Gastroesophageal sphincter (tissue), 4 donors: ENCODE data around the gene KCNN4. TPM values are rescaled to one million over a fixed set of nuclear protein-coding genes. Genes with fewer than 3 reads are reported as not detected.
A peak's percentile ranks its signal among the peaks of the same experiment; 100 is the strongest.
"Not testable (repeated sequence)": the region's sequence is repeated elsewhere in the genome, so short reads cannot be mapped to it uniquely, and the experiment has no call there.

Source experiments
- ATAC-seq: fragments of 150-250 bp; one replicate; pipeline ENCODE4 v1.9.1; 2016; ENCODE audit warnings: mild to moderate bottlenecking, moderate library complexity
- H3K27ac ChIP-seq, 4 donors: fragments of 200-600 bp; sonication (generic) in 3 of 4; 1 replicate in 3 of 4; 2 replicates in 1 of 4; pipeline ENCODE4 v1.5.1; 2016 to 2019
- H3K27me3 ChIP-seq: fragments of 200-600 bp; sonication (generic); one replicate; pipeline ENCODE4 v1.5.1; 2019
- H3K36me3 ChIP-seq, 2 donors: fragments of 200-600 bp; sonication (generic); one replicate each; pipeline ENCODE4 v1.5.1; 2019; ENCODE audit warnings: control low read depth in 1 of 2
- H3K4me1 ChIP-seq, 3 donors: fragments of 200-600 bp; sonication (generic); 1 replicate in 2 of 3; 2 replicates in 1 of 3; pipeline ENCODE4 v1.5.1; 2016 to 2019; ENCODE audit warnings: control low read depth in 2 of 3
- H3K4me3 ChIP-seq, 2 donors: fragments of 200-600 bp; sonication (generic); one replicate each; pipeline ENCODE4 v1.5.1; 2019; ENCODE audit warnings: mild to moderate bottlenecking in 1 of 2, moderate library complexity in 1 of 2
- H3K9me3 ChIP-seq, 3 donors: fragments of 200-600 bp; sonication (generic); one replicate each; pipeline ENCODE4 v1.5.1; 2017 to 2019; ENCODE audit warnings: control low read depth in 2 of 3
- CTCF ChIP-seq, 4 experiments: fragments of 200-600 bp in 2 of 4; fragments of 450-650 bp in 2 of 4; sonication (generic) in 1 of 4; IDR thresholded peaks; one replicate each; pipeline ENCODE4 v1.5.1; 2017 to 2019; ENCODE audit warnings: antibody characterized with exemption in 4 of 4, mild to moderate bottlenecking in 2 of 4, moderate library complexity in 2 of 4
- EP300 ChIP-seq: sonication (generic); formaldehyde crosslinking; IDR thresholded peaks from one replicate; pipeline ENCODE4 v1.6.1; 2017; ENCODE audit warnings: antibody characterized with exemption, mild to moderate bottlenecking
- POLR2A ChIP-seq, 2 donors: fragments of 450-650 bp; IDR thresholded peaks; one replicate each; pipeline ENCODE4 v1.6.1; 2017; ENCODE audit warnings: antibody characterized with exemption in 2 of 2, mild to moderate bottlenecking in 2 of 2, moderate library complexity in 1 of 2
- POLR2AphosphoS5 ChIP-seq: sonication (generic); formaldehyde crosslinking; IDR thresholded peaks from one replicate; pipeline ENCODE4 v1.6.1; 2017; ENCODE audit warnings: antibody characterized with exemption
- whole genome bisulfite sequencing, 2 donors: methylation state at CpG; one replicate each; pipeline ENCODE4 v1.1.5; 2018; ENCODE audit warnings: low coverage in 1 of 2; 5-methylcytosine and 5-hydroxymethylcytosine counted together
- total RNA-seq, 4 donors: library from RNA; depleted of rRNA; stranded (reverse); fragments of >200 nt; gene quantifications; one replicate each; pipeline ENCODE4 v1.1.0, GENCODE V29; 2016

Gene KCNN4
- total RNA-seq, 4 donors from 2014 or later: 1.8 to 7.1 (median 3.4) TPM

DNA sequence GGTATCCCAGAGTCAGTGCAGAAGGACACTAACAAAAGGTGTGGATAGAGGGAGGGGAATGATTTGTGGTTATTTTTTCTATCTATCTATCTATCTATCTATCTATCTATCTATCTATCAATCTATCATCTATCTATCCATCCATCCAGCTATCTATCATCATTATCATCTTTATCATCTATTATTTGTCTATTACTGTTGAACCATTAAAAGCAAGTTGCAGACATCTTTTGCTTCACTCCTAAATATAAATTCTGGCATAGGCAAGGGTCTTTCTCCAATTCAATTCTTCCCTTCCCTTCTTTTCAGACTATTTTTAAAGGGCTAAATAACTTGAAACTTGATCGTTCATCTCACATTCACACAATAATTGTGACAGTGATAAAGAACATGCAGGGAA is 31.5 kb upstream of the KCNN4 start:
- no peak for TF ChIP-seq EP300
- TF ChIP-seq POLR2AphosphoS5: no peak
- no peak for TF ChIP-seq POLR2A (IDR thresholded peaks at IDR 0.05)
- no peak for TF ChIP-seq CTCF (IDR thresholded peaks at IDR 0.05)
- Histone ChIP-seq H3K4me3 (no peak overlapping the region), H3K27ac (no peak overlapping the region), H3K4me1 (peaks cover 0 to 14% (median 0%) of the 10 kb centered on the region in 3 donors), H3K9me3 (no peaks in the 10 kb centered on the region), H3K36me3 (no peaks in the 10 kb centered on the region), H3K27me3 (peaks cover 20% of the 10 kb centered on the region)
- ATAC-seq: no peak
- WGBS, 2 donors: 23 to 60% methylated on average over 1 of the region's 1 CpG

- Histone ChIP-seq H3K9me3 (no peaks in the 10 kb centered on the region), H3K4me3 (no peak overlapping the region), H3K4me1 (peaks cover 0 to 14% (median 0%) of the 10 kb centered on the region in 3 donors), H3K27me3 (peaks cover 20% of the 10 kb centered on the region), H3K36me3 (no peaks in the 10 kb centered on the region), H3K27ac (no peak overlapping the region)
- 14 to 17% methylated on average over 1 of the region's 1 CpG for WGBS, 2 donors
- ATAC-seq: no peak
- TF ChIP-seq CTCF (IDR thresholded peaks at IDR 0.05): no peak
- no peak for TF ChIP-seq POLR2A (IDR thresholded peaks at IDR 0.05)
- TF ChIP-seq EP300: no peak
- TF ChIP-seq POLR2AphosphoS5: no peak
Observed at GRCh38 chr19:43811837-43812236, 31.1 kb upstream of the KCNN4 start.

GRCh38 chr19:43809762-43810696 is 29.3 kb upstream of the KCNN4 start:
- Histone ChIP-seq H3K27me3 (peaks cover 20% of the 10 kb centered on the region), H3K9me3 (no peaks in the 10 kb centered on the region), H3K27ac (no peak overlapping the region), H3K36me3 (no peaks in the 10 kb centered on the region), H3K4me3 (no peak overlapping the region), H3K4me1 (peaks cover 0 to 14% (median 0%) of the 10 kb centered on the region in 3 donors)
- WGBS, 2 donors: 9 to 26% methylated on average over 4 to 5 of the region's 8 CpGs
- ATAC-seq: no peak
- TF ChIP-seq POLR2AphosphoS5 (no peak), POLR2A (IDR thresholded peaks at IDR 0.05) (no peak), CTCF (IDR thresholded peaks at IDR 0.05) (peak; percentile 25 to 51 (median 43))

DNA sequence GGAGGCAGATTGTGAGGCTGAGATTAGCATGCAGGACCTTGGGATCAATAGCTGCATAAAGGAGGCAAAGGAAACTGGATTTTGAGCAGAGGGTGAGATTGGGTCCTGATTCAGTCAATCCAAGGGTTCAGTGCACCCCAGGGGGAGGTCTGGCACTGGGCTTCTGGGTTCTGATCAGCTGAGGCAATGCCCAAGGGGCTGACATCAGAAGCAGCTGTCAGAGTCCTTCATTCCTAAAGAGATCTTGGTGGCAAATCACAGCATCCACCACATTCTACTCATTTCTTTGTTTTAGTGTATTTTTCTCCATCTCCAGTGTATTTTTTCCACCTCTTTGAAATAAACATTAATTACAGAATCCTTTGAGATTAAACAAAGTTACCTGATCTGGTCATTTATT is 26.9 kb upstream of the KCNN4 start:
- TF ChIP-seq POLR2AphosphoS5 (no peak), POLR2A (IDR thresholded peaks at IDR 0.05) (no peak), CTCF (IDR thresholded peaks at IDR 0.05) (no peak), EP300 (no peak)
- Histone ChIP-seq H3K9me3 (no peaks in the 10 kb centered on the region), H3K4me3 (no peak overlapping the region), H3K4me1 (peaks cover 0 to 14% (median 0%) of the 10 kb centered on the region in 3 donors), H3K27me3 (peaks cover 20% of the 10 kb centered on the region), H3K36me3 (no peaks in the 10 kb centered on the region), H3K27ac (peak overlapping the region in 2 of 4 donors; percentile 49 to 51)
- ATAC-seq: no peak

DNA sequence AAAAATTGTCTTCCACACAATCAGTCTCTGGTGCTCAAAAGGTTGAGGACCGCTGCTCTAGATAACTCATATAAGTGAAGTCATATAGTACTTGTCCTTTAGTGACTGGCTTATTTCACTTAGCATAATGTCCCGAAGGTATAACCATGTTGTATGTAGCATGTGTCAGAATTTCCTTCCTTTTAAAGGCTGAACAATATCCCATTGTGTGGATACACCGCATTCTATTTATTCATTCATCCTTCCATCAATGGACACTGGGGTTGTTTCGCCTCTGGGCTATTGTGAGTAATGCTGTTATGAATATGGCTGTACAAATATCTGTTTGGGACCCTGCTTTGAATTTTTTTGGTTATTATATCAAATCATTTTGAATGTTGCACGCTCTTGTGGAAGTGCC is 26.1 kb upstream of the KCNN4 start:
- Histone ChIP-seq H3K36me3 (no peaks in the 10 kb centered on the region), H3K4me3 (no peak overlapping the region), H3K27ac (no peak overlapping the region), H3K9me3 (no peaks in the 10 kb centered on the region), H3K4me1 (peaks cover 0 to 14% (median 0%) of the 10 kb centered on the region in 3 donors), H3K27me3 (peaks cover 27% of the 10 kb centered on the region)
- TF ChIP-seq POLR2AphosphoS5 (no peak), CTCF (IDR thresholded peaks at IDR 0.05) (no peak), EP300 (no peak), POLR2A (IDR thresholded peaks at IDR 0.05) (no peak)
- WGBS, 2 donors: 63 to 64% methylated on average over 3 to 5 of the region's 5 CpGs
- ATAC-seq: no peak

DNA sequence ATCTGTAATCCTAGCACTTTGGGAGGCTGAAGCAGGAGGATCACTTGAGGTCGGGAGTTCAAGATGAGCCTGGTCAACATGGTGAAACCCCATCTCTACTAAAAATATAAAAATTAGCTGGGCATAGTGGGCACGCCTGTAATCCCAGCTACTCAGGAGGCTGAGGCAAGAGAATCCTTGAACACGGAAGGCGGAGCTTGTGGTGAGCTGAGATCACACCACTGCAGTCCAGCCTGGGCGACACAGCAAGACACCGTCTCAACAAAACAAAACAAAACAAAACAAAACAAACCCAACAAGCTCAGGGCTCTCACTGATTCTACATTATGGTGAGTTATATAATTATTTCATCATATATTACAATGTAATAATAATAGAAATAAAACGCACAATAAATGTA is 25.6 kb upstream of the KCNN4 start:
- not testable (repeated sequence) for H3K36me3 ChIP-seq, H3K27ac ChIP-seq, H3K9me3 ChIP-seq, ATAC-seq, H3K4me3 ChIP-seq
- Histone ChIP-seq H3K27me3 (peaks cover 27% of the 10 kb centered on the region), H3K4me1 (peaks cover 0 to 14% (median 0%) of the 10 kb centered on the region in 3 donors)
- WGBS, 2 donors: 76 to 86% methylated on average over 4 to 6 of the region's 7 CpGs
